ENCODE data around the gene HSPA5.
"Not testable (repeated sequence)": the region's sequence is repeated elsewhere in the genome, so short reads cannot be mapped to it uniquely, and the experiment has no call there.

The HSPA5 gene

GRCh38 chr9:125202846-125203618 lies 38.1 kb downstream of the HSPA5 start:
- no peak overlapping the region for H3K9ac ChIP-seq (ENCODE audit: insufficient read length, low read depth)
- no peaks in the 10 kb centered on the region for H3K27me3 ChIP-seq (ENCODE audit: insufficient read depth, insufficient read length)
- H3K9me3 ChIP-seq (ENCODE audit: insufficient read depth, low read length) = no peaks in the 10 kb centered on the region
- no peak overlapping the region for H3K4me3 ChIP-seq (ENCODE audit: insufficient read length, low read depth)
- TF ChIP-seq YY1 (IDR thresholded peaks at IDR 0.05; ENCODE audit: insufficient read depth, insufficient read length) (no peak), ZNF274 (IDR thresholded peaks at IDR 0.05; ENCODE audit: low read depth, low read length) (no peak), SUZ12 (IDR thresholded peaks at IDR 0.05; ENCODE audit: extremely low read depth, insufficient read depth, insufficient read length) (no peak)
- DNase-seq (ENCODE audit: low read depth, low spot score) = no peak
- no peaks in the 10 kb centered on the region for H3K4me1 ChIP-seq (ENCODE audit: insufficient read depth, insufficient read length)
- H3K36me3 ChIP-seq (ENCODE audit: insufficient read depth, insufficient read length, low read length) = peaks cover 48% of the 10 kb centered on the region

- no peak for TF ChIP-seq ZNF274 (IDR thresholded peaks at IDR 0.05; ENCODE audit: low read depth, low read length)
- no peak for TF ChIP-seq YY1 (IDR thresholded peaks at IDR 0.05; ENCODE audit: insufficient read depth, insufficient read length)
- TF ChIP-seq SUZ12 (IDR thresholded peaks at IDR 0.05; ENCODE audit: extremely low read depth, insufficient read depth, insufficient read length) = no peak
- Histone ChIP-seq H3K9ac (ENCODE audit: insufficient read length, low read depth) (peak within 1 kb of the TSS; percentile 91), H3K4me1 (ENCODE audit: insufficient read depth, insufficient read length) (no peaks in the 10 kb centered on the region), H3K9me3 (ENCODE audit: insufficient read depth, low read length) (no peaks in the 10 kb centered on the region), H3K36me3 (ENCODE audit: insufficient read depth, insufficient read length, low read length) (peaks cover 23% of the 10 kb centered on the region), H3K27me3 (ENCODE audit: insufficient read depth, insufficient read length) (no peaks in the 10 kb centered on the region), H3K4me3 (ENCODE audit: insufficient read length, low read depth) (peak within 1 kb of the TSS; percentile 85)
- DNase-seq (ENCODE audit: low read depth, low spot score) = peak; percentile 95
Measured at GRCh38 chr9:125200216-125201047, 40.7 kb downstream of the HSPA5 start, which contains the start of gene RABEPK. Gene RABEPK, plus strand, starts transcription at chr9:125200542. Its CDS starts 2,472 bp downstream, at chr9:125203014.

DNA sequence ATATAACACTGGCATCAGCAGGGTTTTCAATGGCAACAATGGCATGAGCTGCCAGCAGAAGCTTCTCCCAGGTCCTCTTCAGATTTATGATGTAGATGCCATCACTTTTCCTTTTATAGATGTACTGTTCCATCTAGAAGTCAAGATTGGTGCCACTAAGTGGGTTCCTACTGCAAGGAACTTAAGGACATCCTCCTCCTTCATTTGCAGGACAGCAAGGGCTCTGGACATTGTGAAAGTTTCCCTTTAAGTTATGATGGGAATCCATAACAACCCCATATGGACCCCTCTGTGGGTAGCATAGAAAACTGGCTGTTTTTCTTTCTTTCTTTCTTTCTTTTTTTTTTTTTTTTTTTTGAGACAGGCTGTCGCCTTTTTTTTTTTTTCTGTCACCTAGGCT lies 45.6 kb downstream of the HSPA5 start:
- not testable (repeated sequence) for H3K27me3 ChIP-seq (ENCODE audit: insufficient read depth, insufficient read length); DNase-seq (ENCODE audit: low read depth, low spot score); H3K9ac ChIP-seq (ENCODE audit: insufficient read length, low read depth); H3K9me3 ChIP-seq (ENCODE audit: insufficient read depth, low read length); H3K4me3 ChIP-seq (ENCODE audit: insufficient read length, low read depth); H3K36me3 ChIP-seq (ENCODE audit: insufficient read depth, insufficient read length, low read length); H3K4me1 ChIP-seq (ENCODE audit: insufficient read depth, insufficient read length)

- not testable (repeated sequence) for H3K27me3 ChIP-seq (ENCODE audit: insufficient read depth, insufficient read length)
Measured at GRCh38 chr9:125194466-125194865, 46.7 kb downstream of the HSPA5 start.

GRCh38 chr9:125190361-125190801 lies 50.8 kb downstream of the HSPA5 start:
- Histone ChIP-seq H3K9me3 (ENCODE audit: insufficient read depth, low read length) (no peaks in the 10 kb centered on the region), H3K4me1 (ENCODE audit: insufficient read depth, insufficient read length) (no peaks in the 10 kb centered on the region), H3K27me3 (ENCODE audit: insufficient read depth, insufficient read length) (no peaks in the 10 kb centered on the region), H3K9ac (ENCODE audit: insufficient read length, low read depth) (peak overlapping the region; percentile 83), H3K4me3 (ENCODE audit: insufficient read length, low read depth) (peak overlapping the region; percentile 91), H3K36me3 (ENCODE audit: insufficient read depth, insufficient read length, low read length) (peaks cover 6% of the 10 kb centered on the region)
- TF ChIP-seq ZNF274 (IDR thresholded peaks at IDR 0.05; ENCODE audit: low read depth, low read length) (no peak), YY1 (IDR thresholded peaks at IDR 0.05; ENCODE audit: insufficient read depth, insufficient read length) (no peak), SUZ12 (IDR thresholded peaks at IDR 0.05; ENCODE audit: extremely low read depth, insufficient read depth, insufficient read length) (no peak)
- DNase-seq (ENCODE audit: low read depth, low spot score) = no peak

More at GRCh38 chr9:125194466-125194865, 46.7 kb downstream of the HSPA5 start:
- not testable (repeated sequence) for H3K4me3 ChIP-seq (ENCODE audit: insufficient read length, low read depth); DNase-seq (ENCODE audit: low read depth, low spot score); H3K4me1 ChIP-seq (ENCODE audit: insufficient read depth, insufficient read length); H3K36me3 ChIP-seq (ENCODE audit: insufficient read depth, insufficient read length, low read length); H3K9ac ChIP-seq (ENCODE audit: insufficient read length, low read depth); H3K9me3 ChIP-seq (ENCODE audit: insufficient read depth, low read length)

DNA sequence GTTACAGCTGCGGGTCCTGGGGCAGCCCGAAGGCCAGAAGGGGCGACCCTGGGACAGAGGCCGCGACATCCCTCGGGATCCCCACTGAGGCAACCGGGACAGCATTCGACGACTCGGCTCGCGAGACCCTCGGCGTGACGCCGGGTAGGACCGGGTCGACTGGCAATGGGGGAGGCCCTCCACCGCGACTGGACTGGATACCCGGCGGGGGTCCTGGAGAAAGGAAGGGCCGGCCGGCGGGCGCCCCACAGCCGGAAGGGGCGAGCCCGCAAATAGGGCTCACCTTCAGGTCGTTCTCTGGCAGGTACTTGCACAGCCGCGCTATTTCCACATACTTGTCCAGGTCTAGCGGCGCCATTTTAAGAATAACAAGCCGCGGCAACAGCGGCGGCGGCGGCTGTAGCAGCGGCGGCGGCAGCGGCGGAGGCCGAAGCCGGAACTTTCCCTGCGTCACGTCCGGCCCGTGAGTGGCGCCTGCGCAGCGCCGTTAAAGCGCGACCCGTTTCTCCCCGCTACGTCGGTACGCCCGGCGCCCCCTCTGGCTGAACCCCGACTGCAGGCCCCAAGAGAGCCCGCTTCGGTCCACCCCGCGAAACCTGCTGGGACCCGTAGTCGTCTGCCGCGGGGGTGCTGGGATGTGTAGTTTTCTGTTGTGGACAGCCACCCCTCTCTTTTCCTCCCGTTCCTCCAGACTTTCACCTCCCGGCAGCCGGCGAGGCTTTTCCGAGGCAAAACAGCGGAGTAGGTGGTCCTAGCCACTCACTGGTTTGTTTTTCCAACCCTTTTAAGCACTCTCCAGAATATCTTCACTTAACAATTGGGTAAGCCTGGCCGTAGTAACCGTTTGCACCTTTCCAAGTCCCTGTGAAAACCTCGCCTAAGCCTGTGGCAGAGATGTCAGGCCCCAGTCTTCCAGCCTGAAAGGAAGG lies 51.5 kb downstream of the HSPA5 start, which contains the start of gene PPP6C:
Gene PPP6C, minus strand, starts transcription at position 443 of the 929 bp plus-strand sequence. Its CDS starts 85 bp downstream, at position 358.
- H3K4me1 ChIP-seq (ENCODE audit: insufficient read depth, insufficient read length) = no peaks in the 10 kb centered on the region
- peaks cover 8% of the 10 kb centered on the region for H3K36me3 ChIP-seq (ENCODE audit: insufficient read depth, insufficient read length, low read length)
- TF ChIP-seq YY1 (IDR thresholded peaks at IDR 0.05; ENCODE audit: insufficient read depth, insufficient read length) (peak; percentile 24), SUZ12 (IDR thresholded peaks at IDR 0.05; ENCODE audit: extremely low read depth, insufficient read depth, insufficient read length) (no peak), ZNF274 (IDR thresholded peaks at IDR 0.05; ENCODE audit: low read depth, low read length) (no peak)

More for the DNA sequence above, 51.5 kb downstream of the HSPA5 start, which contains the start of gene PPP6C:
- Histone ChIP-seq H3K9me3 (ENCODE audit: insufficient read depth, low read length) (no peaks in the 10 kb centered on the region), H3K9ac (ENCODE audit: insufficient read length, low read depth) (peak within 1 kb of the TSS; percentile 98), H3K4me3 (ENCODE audit: insufficient read length, low read depth) (peak within 1 kb of the TSS; percentile 91), H3K27me3 (ENCODE audit: insufficient read depth, insufficient read length) (no peaks in the 10 kb centered on the region)
- peak; percentile 97 for DNase-seq (ENCODE audit: low read depth, low spot score)

Data from NT2/D1 (cell line).